AML-193 (cell line): Measurements from ENCODE around the gene ZNF282.
"Not testable (repeated sequence)": the region's sequence is repeated elsewhere in the genome, so short reads cannot be mapped to it uniquely, and the experiment has no call there.

ENCODE experiments used
- DNase-seq, 2 experiments: peaks; one replicate each; lab custom pipeline; 2025; lab: John Stamatoyannopoulos, UW

The ZNF282 gene

DNA sequence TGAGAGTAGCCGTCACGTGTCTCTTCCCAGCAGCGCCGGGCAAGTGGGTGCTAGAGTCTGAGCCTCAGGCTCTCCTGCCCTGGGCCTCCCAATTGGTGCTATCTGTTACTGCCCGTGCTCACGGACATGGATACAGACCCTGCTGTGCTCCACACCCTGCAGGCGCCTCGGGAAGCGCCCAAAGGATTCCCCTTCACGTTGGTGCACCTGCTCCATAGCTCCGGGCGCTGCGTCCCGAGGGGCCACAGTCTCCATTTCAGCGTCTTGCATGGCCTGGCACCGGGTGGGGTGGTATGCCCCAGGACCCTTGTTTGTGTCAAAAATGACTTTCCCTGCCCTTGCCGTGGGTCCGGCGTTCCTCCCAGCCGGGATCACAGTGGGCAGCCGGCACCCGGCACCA lies 30.3 kb downstream of the ZNF282 start:
- DNase-seq = no peak

DNA sequence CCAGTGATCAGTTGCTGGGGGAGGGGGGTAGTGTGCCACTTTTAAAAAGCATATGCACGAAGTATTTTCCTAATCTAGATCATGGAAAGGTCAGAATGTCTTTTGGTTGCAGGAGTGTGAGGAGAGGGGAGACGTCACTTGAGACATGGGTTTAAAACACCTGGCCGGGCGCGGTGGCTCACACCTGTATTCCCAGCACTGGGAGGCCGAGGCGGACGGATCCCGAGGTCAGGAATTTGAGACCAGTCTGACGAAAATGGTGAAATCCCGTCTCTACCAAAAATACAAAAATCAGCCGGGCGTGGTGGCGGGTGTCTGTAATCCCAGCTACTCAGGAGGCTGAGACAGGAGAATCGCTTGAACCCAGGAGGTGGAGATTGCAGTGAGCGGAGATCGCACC lies 31.0 kb downstream of the ZNF282 start:
- not testable (repeated sequence) for DNase-seq

DNA sequence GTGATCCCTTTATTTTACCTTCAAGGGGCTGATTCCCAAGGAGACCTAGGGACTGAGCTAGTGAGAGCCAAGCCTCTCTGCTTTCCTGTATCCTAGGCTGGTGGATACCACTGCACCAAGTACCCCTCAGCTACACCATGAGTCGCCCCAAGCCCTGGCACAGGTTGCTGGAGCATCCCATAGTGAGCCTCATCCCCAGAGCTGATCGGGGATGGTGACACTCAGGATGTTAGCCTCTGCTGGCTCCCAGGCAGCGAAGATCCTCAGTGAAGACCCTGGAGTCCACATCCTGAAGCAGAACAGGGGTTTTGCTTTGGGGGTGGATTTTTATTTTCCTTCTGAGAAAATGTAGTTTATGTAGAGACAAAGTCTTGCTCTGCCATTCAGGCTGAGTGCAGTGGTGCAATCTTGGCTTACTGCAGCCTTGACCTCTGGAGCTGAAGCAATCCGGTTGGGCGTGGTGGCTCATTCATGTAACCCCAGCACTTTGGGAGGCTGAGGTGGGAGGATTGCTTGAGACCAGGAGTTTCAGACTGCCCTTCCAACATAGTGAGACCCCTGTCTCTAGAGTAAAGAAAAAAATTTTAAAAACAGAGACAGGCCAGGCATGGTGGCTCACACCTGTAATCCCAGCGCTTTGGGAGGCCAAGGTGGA lies 31.6 kb downstream of the ZNF282 start:
- no peak for DNase-seq

DNA sequence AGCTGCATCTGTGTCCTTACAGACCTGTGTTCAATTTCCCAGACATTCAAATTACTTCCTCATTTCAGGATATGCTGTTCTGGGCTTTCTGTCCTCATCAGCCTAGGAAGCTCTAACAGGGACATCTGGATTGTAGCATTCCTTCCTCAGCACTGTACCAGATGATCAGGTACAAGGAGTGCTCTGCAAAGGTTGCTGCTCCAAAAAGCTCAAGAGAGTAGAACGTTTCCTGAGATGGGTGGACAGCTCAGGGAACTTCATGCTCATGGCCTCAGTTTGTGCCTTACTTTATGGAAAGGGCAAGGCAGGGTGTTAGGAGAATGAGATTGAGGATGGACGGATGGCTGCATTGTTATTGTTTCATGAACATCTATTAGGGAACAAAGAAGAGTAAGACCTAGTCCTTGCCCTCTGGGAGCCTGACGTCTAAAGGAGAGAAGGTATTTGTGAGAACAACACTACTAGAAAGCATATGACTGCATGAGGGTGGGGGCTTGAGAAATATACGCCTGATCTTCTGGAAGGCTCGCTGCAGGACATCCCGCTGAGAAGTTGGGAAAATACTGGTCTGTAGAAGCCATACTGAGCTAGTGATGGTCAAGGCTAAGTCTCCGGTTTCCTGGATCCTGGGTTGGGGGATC lies 33.6 kb downstream of the ZNF282 start:
- no peak for DNase-seq

DNA sequence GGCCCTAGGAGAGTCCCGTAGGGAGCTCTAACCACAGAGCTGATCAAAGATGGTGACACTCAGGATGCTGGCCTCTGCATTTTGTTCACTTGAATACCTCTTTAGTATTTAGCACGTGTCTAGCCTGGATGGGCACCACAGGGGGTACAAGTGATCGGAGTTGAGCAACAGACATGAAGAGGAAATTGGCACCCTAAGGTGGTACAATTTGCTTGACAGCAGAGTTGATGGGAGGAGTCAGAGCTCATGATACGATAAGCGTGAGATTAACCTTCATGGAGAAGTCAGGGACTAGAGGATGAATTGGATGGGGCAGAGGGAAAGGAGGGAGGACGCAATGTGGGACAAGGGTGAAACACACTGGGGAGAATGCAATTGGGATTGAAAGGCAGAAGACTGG lies 34.2 kb downstream of the ZNF282 start:
- DNase-seq = no peak

DNA sequence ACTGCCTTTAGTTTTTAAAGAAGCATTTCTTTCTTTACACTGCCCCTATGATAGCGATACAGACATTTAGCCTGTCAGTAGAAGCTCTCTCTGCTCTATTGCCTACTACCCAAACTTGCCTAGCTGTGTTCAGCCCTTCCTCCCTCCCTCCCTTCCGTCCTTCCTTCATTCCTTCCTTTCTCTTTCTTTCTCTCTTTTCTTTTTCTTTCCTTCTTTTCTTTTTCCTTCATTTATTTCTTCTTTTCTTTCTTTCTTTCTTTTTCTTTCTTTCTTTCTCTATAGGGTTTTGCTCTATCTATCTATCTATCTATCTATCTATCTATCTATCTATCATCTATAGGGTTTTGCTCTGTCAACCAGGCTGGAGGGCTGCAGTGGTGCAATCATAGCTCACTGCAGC lies 37.0 kb downstream of the ZNF282 start:
- no peak for DNase-seq

DNA sequence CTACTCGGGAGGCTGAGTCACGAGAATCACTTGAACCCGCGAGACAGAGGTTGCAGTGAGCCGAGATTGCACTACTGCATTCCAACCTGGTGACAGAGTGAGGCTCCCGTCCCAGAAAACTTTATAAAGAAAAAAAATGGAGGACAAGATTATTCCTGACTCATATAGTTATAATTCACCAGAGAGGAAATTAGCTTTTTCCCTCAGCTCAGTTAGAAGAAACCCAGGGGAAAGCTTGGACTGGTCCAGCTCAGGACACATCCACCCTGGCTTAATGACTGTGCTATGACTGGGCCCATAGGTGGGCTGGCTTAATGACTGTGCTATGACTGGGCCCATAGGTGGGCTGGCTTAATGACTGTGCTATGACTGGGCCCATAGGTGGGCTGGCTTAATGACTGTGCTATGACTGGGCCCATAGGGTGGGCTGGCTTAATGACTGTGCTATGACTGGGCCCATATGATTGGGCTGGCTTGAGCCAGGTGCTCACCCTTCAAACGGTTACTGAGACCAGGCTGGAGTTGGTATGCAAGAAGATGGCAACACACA lies 38.4 kb downstream of the ZNF282 start:
- DNase-seq = not testable (repeated sequence)

DNA sequence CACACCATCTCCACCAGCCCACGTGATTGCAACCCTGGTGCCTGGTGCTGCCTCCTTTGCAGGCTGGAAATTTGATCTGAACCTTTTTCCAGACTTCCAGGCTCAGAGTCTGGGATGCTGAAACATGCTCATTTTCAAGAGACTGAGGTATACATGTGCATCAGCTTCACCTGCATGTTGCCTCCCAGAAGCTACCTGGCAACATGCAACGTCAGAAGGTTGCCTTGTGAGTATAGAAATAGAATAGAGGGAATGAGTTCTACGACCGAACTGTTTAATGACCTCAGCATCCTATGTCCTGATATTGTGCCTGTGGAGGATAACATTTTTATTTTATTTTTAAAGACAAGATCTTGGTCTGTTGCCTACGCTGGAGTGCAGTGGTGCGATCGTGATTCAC lies 42.2 kb downstream of the ZNF282 start:
- DNase-seq = no peak

DNA sequence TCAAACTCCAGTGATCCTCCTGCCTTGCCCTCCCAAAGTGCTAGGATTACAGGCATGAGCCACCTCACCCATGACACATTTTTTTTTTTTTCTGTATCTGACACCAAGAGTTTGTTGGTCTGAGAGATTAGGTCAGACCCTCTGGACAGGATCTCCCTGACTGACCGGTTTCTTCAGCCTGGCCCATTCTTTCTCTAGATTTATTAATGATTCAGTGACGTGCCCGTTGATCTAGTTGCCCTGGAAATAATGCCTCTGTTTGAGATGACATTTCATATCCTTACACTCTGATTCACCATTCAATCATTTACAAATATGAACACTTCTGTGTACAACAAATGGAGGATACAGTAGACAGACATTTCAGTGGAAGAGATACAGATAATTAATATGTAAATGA lies 42.7 kb downstream of the ZNF282 start:
- DNase-seq = no peak

DNA sequence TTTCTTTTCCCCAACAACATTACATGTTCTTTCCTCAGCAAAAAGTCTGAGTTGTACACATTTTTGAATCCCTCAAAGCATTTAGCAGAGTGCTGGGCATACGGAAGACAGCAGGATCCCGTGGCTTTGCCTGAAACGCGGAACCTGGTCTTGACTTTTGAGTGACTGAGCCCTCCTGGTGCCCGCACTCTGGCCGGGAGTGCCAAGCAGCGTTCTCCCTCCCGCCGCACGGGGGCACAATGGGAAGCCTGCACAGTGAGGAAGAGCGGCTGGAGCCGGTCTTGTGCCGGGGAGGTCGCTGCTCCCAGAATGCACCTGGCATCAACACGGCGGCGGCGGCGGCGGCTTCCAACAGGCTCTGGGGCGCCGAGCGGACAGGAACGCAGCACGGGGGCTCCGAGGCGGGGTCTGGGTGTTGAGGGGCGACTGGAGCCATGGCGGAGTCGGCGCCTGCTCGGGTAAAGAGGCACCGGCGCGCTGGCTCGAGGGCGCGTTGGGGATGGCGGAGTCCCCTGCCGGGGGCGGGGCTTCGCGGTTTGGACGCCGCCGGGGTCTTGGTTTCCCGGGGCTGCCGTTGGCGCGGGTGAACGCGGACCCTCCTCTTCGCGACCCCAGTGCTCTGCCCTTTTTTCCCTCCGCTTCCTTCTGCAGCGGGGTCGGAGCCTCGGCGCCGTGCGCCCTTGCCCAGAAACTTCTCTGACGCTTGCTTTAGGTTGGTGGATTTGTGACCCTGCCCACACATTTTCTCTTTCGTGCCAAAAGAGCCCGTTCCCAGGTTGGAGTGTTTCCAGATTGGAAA lies 44.2 kb downstream of the ZNF282 start, which contains the start of gene ZNF212:
Gene ZNF212, plus strand, starts transcription at position 307 of the 799 bp plus-strand sequence. Its CDS starts 128 bp downstream, at position 435.
- peak; percentile 87 to 92 for DNase-seq

DNA sequence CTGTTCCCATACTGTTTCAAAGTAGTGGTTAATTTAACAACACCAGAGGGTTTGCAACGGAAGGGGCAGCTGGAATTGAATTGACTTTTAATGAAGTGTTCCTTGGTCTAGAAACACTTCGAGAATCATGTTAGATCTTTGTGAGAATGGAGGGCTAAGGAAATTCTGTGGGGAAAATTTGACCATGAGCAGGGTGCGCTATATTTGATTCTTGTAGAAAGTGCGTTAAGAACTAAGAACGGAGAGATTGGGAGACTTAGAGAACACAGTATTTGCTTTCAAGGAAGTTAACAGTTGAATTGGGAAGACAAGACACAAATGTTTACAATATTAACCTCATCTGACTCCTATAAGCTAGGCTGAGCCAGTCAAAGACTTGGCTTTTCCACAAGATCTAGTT lies 45.3 kb downstream of the ZNF282 start:
- no peak for DNase-seq

DNA sequence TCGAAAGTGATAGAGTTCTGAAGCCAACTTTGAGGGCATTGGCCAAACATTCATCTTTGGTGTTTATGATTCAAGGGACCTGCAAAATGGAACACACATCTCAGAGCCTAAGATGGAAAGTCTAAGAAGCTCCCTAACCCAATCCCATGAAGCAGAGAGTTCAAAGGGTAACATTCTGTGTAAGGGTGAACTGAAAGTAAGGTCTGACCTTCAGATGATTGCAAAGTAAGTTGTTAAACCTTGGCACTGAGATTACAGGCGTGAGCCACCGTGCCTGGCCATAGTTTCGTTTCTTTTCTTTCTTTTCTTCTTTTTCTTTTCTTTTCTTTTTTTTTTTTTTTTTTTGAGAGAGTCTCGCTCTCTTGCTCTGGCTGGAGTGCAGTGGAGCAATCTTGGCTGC lies 46.4 kb downstream of the ZNF282 start:
- DNase-seq = no peak

DNA sequence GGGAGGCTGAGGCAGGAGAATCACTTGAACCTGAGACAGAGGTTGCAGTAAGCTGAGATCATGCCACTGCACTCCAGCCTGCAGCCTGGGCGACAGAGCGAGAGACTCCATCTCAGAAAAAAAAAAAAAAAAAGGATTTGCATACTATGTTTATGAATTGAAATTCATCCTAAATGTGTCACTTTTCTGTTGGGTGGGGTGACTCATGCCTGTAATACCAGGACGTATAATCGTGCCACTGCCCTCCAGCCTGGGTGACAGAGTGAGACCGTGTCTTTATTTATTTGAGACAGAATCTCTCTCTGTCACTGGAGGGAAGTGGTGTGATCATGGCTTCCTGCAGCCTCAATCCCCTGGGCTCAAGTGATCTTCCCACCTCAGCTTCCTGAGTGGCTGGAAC lies 49.9 kb downstream of the ZNF282 start:
- DNase-seq = no peak

DNA sequence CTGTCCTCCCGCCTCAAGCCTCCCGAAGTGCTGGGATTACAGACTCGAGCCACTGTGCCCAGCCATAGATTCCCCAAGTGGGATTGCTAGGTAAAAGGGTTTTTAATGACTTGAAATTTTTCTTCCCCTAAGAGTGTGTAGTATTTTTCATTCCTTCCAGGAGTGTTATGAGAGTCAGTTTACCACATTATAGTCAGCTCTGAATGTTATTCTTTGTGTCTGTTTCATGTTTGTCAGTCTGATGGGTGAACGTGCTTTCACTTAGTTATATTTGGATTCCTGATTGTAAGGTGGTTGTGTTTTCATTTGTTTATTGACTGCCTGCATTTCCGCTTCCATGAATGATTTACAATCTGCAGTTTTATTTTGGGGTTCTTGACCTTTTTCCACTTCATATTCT lies 50.4 kb downstream of the ZNF282 start:
- no peak for DNase-seq

DNA sequence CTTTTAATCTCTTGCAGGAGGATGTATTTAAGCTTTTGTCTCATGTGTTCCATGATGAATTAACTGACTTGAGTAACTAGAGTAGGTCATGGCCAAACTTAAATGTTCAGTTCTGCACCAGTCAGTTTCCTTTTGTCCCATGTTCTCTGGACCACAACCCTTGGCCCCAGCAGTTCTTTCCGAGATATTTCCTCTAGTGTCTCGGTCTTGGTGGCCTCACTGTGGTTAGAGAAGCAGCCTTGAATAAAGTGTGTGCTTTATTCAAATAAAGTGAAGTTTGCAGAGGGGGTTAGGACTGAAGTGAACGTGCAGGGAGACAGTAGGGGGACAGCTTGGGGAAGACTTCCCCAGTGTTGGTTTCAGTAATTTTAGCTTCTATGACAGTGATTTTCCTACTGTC lies 53.4 kb downstream of the ZNF282 start:
- DNase-seq = no peak

DNA sequence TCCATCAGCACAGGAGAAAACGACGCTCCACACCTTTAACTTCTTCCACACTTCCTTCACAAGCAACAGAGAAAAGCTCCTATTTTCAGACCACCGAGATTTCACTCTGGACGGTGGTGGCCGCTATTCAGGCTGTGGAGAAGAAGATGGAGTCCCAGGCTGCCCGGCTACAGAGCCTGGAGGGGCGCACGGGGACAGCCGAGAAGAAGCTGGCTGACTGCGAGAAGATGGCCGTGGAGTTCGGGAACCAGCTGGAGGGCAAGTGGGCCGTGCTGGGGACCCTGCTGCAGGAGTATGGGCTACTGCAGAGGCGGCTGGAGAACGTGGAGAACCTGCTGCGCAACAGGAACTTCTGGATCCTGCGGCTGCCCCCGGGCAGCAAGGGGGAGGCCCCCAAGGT lies 54.8 kb downstream of the ZNF282 start:
- DNase-seq = not testable (repeated sequence)

DNA sequence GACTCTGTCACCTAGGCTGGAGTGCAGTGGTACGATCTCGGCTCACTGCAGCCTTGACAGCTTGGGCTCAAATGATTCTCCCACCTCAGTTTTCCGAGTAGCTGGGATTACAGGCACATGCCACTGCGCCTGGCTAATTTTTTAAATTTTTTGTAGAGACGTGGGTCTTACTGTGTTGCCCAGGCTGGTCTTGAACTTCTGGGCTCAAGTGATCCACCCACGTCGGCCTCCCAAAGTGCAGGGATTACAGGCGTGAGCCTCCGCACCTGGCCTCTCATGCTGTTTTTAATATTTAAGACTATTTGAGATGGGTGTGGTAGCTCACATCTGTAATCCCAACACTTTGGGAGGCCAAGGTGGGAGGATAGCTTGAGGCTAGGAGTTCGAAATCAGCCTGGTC lies 56.2 kb downstream of the ZNF282 start:
- DNase-seq = not testable (repeated sequence)

DNA sequence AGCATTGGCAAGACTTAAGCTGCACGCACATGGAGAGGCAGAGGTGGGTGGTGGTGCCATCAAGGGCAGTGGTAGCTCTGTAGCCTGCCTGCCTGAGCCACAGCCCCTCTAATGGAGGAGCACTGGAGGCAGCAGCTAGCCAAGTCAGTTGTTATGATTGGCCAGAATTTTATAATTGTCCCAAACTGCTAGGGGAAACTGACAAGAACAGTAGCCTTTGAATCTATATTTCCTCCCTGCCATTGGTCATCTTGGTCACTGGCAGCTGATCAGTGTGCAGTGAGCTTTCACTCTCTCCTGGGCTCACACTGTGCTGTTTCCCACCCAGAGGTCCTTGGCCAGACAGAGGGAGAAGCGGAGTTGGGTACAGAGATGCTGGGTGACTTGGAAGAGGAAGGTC lies 57.0 kb downstream of the ZNF282 start:
- no peak for DNase-seq

DNA sequence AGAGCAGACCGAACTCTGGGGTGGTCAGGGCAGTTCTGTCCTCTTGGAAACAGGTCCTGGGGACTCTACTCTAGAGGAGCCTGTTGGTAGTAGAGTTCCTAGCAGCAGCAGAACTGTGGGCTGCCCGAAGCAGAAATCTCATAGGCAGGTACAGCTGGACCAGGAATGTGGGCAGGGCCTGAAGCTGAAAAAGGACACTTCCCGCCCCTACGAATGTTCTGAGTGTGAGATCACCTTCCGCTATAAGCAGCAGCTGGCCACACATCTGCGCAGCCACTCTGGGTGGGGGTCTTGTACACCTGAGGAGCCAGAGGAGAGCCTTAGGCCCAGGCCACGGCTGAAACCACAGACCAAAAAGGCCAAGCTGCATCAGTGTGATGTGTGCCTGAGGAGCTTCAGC lies 58.3 kb downstream of the ZNF282 start:
- no peak for DNase-seq

DNA sequence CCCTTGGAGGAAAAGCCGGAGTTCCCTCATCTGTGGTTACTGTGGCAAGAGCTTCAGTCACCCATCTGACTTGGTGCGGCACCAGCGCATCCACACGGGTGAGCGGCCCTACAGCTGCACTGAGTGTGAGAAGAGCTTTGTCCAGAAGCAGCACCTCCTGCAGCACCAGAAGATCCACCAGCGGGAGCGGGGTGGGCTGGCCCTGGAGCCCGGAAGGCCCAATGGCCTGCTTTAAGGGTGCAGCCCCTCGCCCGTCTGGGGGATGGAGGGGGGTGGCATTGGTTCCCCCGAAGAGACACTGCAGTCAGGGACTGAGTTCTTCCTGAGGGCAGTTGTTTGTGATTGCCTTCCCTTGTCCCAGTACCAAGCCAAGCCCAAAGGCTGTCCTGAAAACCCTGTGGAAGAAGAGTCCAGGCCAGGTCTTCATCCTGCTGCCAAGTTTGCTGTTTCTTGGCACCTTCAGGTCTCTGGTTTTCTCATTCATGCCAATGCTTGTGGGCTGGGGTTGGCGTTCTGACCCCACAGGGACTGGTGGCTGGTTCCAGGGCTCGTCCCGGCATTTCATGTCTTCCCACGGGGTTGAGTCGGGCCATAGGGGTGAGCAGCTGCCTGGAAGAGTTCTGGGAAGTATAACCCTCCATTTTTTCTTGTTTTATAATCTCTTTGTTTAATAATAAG lies 59.0 kb downstream of the ZNF282 start:
- DNase-seq = no peak

DNA sequence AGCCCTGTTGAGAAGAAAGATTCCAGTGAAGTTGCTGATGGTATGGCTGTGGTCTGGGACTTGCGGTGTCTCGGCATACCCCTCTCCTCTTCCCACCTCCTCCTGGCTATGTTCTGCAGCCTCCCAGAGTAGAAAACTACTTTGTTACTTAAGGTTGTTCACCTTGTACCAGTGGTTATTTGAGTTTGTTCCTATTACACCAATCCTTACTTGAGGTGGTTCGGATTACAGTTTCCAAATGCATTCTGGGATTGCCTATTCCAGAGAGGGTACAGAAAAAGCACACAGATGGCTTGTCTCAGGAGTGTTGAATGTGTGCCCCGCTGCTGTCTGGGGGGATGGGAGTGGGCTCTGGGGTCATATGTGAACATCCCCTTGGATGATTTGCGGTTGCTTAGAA lies 59.8 kb downstream of the ZNF282 start:
- DNase-seq = no peak

DNA sequence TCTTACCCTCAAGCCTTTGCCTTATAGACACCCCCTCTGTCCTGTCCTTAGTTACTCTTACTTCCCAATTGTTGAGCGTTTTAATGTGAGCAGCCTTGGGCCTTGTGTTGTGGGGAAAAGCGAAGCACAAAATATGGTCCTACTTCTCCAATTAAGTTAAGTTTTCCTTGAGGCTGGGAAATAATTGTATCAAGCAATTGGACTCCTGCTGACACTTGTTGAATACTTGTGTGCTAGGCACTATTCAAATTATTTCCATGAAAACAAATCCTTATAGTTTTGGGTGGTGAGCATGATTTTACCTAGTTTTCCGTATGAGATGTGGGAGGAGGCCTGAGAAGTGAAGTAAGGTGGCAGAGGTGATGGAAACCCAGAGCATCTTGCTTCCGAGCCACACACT lies 61.2 kb downstream of the ZNF282 start:
- DNase-seq = no peak
